ENCODE measurements around the gene TMEM132A. TPM values are rescaled to one million over a fixed set of nuclear protein-coding genes. Genes with fewer than 3 reads are reported as not detected.

TMEM132A gene
- total RNA-seq, 6 experiments from 2014 or later = 0.76 to 4.2 (median 1.7) TPM

GRCh38 chr11:60937811-60938210 lies 13.6 kb downstream of the TMEM132A start:
- no peaks in the 10 kb centered on the region for H3K9me3 ChIP-seq
- no peaks in the 10 kb centered on the region for H3K27me3 ChIP-seq
- H3K4me1 ChIP-seq = no peaks in the 10 kb centered on the region
- intact Hi-C loops (cut with DNase I) = no loop called here
- TF ChIP-seq POLR2A (IDR thresholded peaks at IDR 0.05) (no peak), CTCF (IDR thresholded peaks at IDR 0.05) (no peak)
- DNase-seq (no peak), ATAC-seq (no peak)
- no peak overlapping the region for H3K27ac ChIP-seq
- no peak overlapping the region for H3K4me3 ChIP-seq
- no CpG with 5 or more reads among the region's 8 CpGs for WGBS (ENCODE audit: insufficient coverage, low coverage, low lambda C conversion rate, missing lambda C conversion rate)
- H3K36me3 ChIP-seq = peaks cover 0 to 9% (median 0%) of the 10 kb centered on the region in 4 donors

- Histone ChIP-seq H3K36me3 (peaks cover 0 to 9% (median 0%) of the 10 kb centered on the region in 4 donors), H3K27me3 (no peaks in the 10 kb centered on the region), H3K27ac (no peak overlapping the region), H3K9me3 (no peaks in the 10 kb centered on the region), H3K4me1 (no peaks in the 10 kb centered on the region), H3K4me3 (no peak overlapping the region)
- ATAC-seq (no peak), DNase-seq (no peak)
- 85% methylated on average over 8 of the region's 9 CpGs for WGBS (ENCODE audit: insufficient coverage, low coverage, low lambda C conversion rate, missing lambda C conversion rate)
- intact Hi-C loops (cut with DNase I) = no loop called here
- TF ChIP-seq POLR2A (IDR thresholded peaks at IDR 0.05) = no peak
- no peak for TF ChIP-seq CTCF (IDR thresholded peaks at IDR 0.05)
These were observed 14.2 kb downstream of the TMEM132A start for GRCh38 chr11:60938500-60938899.

GRCh38 chr11:60939301-60939700 lies 15.0 kb downstream of the TMEM132A start:
- TF ChIP-seq POLR2A (IDR thresholded peaks at IDR 0.05) (no peak), CTCF (IDR thresholded peaks at IDR 0.05) (no peak)
- Histone ChIP-seq H3K9me3 (no peaks in the 10 kb centered on the region), H3K4me1 (no peaks in the 10 kb centered on the region), H3K27ac (no peak overlapping the region), H3K36me3 (peaks cover 0 to 9% (median 0%) of the 10 kb centered on the region in 4 donors), H3K27me3 (no peaks in the 10 kb centered on the region), H3K4me3 (no peak overlapping the region)
- intact Hi-C loops (cut with DNase I) = no loop called here
- ATAC-seq (no peak), DNase-seq (no peak)
- WGBS (ENCODE audit: insufficient coverage, low coverage, low lambda C conversion rate, missing lambda C conversion rate) = 100% methylated on average over 5 of the region's 7 CpGs

DNA sequence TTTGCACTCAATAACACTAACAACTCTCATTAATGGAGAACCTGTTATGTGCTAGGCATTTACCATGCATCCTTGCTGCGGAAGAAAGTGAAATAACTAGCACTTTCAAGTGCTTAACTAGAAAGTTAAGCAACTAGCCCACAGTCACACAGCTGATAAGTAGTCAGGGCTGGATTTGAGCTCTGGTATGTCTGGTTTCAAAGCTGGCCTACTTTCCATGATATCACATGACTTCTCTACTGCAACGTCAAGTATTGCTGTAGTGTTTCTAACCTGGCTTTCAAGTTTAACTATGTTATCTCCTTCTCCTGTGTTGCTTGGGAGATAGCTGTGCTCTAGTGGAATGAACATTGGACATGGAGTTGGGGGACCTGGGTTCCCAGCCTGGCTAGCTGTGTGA lies 15.6 kb downstream of the TMEM132A start:
- TF ChIP-seq CTCF (IDR thresholded peaks at IDR 0.05) (no peak), POLR2A (IDR thresholded peaks at IDR 0.05) (no peak)
- peaks cover 0 to 9% (median 0%) of the 10 kb centered on the region in 4 donors for H3K36me3 ChIP-seq
- DNase-seq (no peak), ATAC-seq (no peak)
- H3K4me1 ChIP-seq = no peaks in the 10 kb centered on the region
- H3K27ac ChIP-seq = no peak overlapping the region
- 50% methylated on average over 2 of the region's 2 CpGs for whole genome bisulfite sequencing (ENCODE audit: insufficient coverage, low coverage, low lambda C conversion rate, missing lambda C conversion rate)
- no peaks in the 10 kb centered on the region for H3K27me3 ChIP-seq
- intact Hi-C loops (cut with DNase I) = no loop called here
- no peak overlapping the region for H3K4me3 ChIP-seq
- no peaks in the 10 kb centered on the region for H3K9me3 ChIP-seq
